NAMALWA (cell line): ENCODE measurements around the gene MGLL.
"Not testable (repeated sequence)": the region's sequence is repeated elsewhere in the genome, so short reads cannot be mapped to it uniquely, and the experiment has no call there.

ENCODE experiments used
- DNase-seq: peaks from one replicate; pipeline ENCODE4 v3.0.0-alpha.2; 2015; ENCODE audit warnings: low spot score

Gene MGLL

GRCh38 chr3:127654993-127655392 lies 167.3 kb downstream of the MGLL start:
- not testable (repeated sequence) for DNase-seq

DNA sequence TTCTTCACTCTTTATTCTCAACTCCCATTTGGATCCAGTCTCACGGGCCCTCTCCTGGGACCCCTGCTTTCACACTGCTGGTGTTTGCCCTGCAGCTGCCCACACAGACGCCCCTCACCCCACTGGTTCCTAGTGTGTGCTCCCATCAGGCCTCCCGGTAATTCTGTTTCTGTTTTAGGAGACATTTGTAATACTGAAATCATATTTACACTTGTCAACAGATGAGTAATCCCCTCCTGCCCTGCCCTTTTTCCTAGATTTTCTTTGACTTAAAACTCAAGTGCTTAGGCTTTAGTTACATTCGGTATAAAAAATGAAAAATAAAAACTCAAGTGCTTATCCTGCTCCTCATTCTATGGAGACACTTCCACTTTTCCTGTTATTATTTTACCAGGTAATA lies 167.9 kb downstream of the MGLL start:
- DNase-seq = no peak

DNA sequence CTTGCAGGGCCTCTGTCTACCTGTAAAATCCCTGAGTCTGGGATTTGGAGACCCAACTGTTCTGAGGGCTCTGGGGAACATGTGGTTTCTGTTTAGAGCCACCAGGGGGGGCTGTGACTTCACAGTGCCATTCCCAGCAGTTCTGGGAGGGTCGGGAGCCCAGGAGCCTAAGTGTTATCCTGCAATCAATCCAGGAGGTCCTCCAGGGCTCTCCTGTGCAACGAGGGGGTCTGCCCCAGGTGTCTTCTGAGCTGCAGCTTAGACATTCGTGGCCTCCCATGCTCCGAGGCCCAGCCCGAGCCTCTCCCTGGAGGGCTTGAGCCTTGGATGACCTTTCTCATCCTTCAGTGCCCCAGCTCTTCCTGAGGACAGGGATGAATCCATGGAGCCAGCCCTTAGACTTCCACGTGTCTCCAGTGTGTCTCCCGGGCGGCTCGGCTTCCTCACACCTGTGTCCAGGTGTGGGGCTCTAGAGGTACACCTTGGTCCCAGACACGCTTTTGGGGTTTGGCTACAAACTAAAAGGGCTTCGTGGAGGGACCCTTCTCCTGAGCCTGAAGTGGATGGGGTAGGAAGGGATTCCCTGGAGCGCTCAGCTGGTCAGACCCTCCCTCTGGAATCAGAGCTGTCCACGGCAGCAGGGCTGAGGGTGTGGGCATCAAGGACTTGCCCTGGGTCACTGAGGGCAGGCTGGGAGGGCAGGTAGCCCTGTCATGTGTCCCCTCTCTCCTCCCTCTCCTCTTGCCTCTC lies 169.9 kb downstream of the MGLL start:
- peak; percentile 62 for DNase-seq

DNA sequence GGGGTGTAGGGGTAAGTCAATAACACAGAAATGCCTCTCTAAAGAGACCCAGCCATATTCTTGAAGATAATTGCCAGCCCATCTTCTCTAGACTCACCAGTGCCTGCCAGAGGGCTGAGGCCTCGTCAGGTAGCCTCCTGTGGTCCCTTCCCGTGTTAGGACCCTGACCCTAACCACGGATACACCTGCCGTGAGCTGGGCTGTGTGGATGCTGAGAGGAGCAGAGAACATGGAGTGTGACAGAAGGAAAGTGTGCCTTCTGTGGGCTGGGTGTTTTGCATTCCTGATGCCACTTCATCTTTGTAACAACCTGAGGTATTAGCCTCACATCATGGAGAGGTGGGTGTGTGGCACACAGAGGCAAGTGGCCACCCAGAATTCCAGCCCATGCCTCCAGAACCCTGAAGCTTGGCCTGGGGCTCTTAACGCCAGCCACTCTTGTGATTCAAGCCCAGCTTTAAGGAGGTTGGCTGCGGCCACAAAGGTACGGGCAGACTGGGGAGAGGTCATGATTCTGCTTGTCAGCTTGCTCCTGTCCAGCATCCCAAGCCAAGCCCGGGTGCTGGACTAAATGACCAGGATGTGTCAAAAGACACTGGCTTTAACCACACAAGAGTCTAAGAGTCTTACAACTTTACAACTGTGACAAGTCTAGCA lies 170.7 kb downstream of the MGLL start:
- no peak for DNase-seq

GRCh38 chr3:127650236-127650635 lies 172.1 kb downstream of the MGLL start:
- DNase-seq = no peak

GRCh38 chr3:127647845-127648204 lies 174.5 kb downstream of the MGLL start:
- no peak for DNase-seq

DNA sequence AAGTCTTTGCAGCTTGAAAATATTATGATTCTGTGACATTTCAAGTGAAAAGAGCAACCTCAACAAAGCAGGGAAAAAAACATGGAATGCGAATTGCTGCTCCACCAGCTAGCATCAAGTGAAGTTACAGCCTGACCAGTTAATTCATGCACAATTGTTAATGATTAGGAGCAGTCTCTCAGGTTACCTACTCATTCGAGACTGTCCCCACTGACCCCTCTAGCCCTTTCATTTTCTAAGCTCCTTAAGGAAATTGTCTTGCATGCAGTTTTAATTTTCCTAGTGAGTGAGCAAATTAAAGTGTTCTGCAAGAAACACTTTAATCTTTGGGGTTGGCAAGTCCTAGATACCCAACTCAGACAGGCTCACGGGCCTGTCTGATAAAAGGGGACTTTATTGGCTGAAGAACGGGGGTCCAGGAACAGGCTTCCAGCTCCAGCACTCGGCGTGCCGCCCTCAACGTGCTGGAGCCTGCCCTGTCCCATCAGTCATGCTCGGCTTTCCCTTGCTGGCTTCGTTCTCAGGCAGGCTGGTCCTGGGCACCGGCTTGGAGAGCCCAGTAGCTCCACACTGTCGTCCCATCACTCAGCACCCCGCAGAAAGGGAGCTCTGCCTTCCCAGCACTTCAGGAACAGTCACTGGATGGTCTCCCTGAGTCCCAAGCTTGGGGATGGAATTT lies 175.0 kb downstream of the MGLL start:
- no peak for DNase-seq

- DNase-seq = no peak
Observed at GRCh38 chr3:127646501-127647046, 175.7 kb downstream of the MGLL start.

DNA sequence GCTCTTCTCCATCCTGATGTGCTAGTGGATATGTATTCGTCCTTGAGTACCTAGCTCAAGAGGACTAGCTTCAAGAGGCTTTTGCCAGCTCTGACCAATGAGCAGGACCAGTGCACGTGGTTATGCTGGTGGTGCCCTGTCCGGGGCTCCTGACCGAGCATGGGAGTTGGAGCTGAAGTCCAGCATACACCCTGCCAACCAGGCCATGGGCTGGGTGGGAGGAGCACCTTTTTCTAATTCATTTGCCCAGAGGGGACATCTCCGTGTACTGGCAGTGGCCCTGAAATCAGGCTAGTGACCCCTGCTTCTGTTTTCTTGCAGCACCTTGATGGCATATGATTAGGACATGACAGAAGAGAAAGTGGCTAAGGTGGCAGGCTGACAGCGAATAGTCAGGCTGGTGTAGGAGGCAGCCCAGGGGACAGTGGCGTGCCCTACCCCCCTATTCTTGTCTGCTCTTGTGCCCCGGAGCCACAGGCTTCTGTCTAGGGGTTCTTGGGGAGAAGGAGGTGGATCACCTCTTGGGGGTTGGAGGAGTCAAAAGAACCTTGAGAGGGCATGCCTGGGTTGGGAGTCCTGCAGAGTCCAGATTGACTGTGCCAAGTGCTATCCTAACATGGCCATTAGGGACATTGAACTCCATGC lies 176.8 kb downstream of the MGLL start:
- no peak for DNase-seq

GRCh38 chr3:127644641-127645370 lies 177.5 kb downstream of the MGLL start:
- DNase-seq = no peak

DNA sequence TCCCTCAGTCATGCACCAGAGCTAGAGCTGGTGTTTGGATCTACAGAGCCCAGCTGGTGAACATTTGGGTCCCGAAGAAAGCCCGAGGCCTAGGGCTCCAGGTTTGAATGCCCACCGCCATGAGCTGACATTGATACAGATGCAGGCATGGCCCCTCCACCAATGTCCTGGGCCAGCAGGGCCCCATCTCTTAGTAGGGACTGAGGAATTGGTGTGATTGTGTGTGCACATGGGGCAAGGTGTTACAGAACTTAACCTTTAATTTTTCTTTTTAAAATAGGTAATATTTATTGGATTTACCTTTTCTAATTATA lies 182.3 kb downstream of the MGLL start:
- DNase-seq = no peak

- DNase-seq = no peak
Observed at GRCh38 chr3:127639173-127640041, 182.9 kb downstream of the MGLL start.
